NCI-H82 treated with DMSO at 0.1 percent for 48 hours (cell line): ENCODE results near the gene ARHGAP36.
A peak's percentile ranks its signal among the peaks of the same experiment; 100 is the strongest.

Experiments used
- DNase-seq: peaks from one replicate; lab custom pipeline; 2025; ENCODE audit not compliant: unreplicated experiment; lab: John Stamatoyannopoulos, UW

Gene ARHGAP36

DNA sequence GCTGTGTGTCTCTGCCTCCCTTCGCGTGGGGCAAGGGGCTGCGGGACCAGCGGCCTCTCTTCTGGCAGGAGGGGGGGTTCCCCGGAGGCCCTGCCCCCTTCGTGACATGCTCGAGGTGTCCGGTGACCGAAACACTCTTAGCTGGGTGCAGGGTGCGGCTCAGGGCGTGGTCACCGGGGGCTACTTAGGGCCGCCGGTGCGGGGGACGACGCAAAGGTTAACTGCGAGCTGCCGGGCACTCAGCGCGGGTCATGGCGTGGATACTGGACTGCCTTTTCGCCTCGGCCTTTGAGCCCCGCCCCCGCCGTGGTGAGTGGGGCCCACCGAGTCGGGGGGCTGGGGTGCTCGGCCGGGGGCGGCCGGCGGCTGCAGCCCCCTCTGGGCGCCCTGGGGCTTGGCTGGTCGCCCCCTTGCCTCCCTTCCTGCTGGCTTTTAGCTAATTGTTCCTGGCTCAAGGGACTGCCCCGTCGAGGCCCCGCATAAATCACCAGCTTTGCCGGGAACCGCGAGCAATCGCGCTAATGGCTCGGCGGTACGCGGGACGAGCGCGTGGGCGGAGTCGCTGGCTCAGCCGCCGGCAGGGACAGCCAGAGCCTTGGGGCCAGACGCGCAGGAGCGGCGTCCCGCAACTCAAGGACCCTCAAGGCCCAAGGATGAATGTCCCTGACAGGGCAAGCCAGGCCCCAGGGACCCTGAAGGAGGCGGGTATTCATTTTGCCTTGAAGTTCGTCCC, at the start of gene ARHGAP36:
Gene ARHGAP36 (plus strand): TSS at position 211 of the 733 bp plus-strand sequence. CDS start 23,320 bp downstream, outside the sequence.
- no peak for DNase-seq

DNA sequence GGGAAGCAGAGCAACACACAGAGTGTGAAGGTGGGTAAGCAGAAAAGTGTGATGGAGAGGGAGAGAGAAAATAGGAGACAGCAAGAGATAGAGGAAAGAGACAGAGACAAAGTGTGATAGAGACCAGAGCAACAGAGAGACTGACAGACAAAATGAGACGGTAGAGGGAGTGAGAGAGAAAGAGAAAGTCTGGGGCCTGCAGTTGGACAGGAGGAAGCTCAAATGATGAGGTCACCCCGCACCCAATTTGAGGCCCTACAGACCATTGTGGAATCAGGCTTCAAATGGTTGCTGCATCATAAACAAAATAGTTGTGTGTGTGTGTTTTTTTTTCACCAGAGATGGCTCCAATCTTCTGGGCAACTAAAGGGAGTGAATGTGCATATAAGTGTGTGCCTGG, 48.0 kb upstream of the ARHGAP36 start:
- no peak for DNase-seq

DNA sequence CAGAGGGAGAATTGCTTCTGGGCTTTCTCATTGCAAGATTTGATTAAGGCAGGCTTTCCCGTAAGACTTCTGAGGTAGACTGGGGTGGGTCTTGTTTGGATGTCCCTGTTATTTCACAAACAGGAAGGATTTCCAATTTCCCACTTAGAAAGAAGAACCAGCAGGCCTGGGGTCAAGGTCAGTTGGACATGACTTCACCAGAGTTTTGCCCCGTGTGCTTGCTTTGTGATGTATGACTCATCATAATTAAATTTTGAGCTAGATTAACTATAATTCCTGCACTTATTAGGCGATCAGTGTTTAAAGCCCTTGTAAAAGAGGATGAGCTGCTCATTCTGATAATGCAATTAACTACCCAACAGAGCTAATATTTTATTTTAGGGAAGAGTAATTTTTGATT, 32.8 kb upstream of the ARHGAP36 start:
- DNase-seq, result no peak

- DNase-seq, result no peak
Measured at GRCh38 chrX:131032354-131033230, 25.6 kb upstream of the ARHGAP36 start.

- no peak for DNase-seq
Measured at GRCh38 chrX:131034063-131034462, 24.1 kb upstream of the ARHGAP36 start.

DNA sequence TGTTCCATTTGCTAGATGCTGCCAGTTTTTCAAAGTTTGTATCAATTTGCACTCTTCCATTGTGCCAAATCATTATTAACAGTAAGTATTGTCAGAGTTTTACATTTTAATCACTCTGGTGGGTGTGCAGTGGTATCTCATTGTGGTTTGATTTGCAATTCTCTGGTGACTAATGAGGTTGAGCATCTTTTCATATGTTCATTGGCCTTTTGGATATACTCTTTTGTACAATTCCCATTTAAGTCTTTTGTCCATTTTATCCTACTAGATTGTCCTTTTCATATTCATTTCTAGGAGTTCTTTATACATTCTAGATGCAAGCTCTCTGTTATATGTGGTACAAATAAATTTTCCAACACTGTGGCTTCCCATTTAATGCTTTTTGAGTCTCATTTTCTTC, 17.4 kb upstream of the ARHGAP36 start:
- no peak for DNase-seq

DNA sequence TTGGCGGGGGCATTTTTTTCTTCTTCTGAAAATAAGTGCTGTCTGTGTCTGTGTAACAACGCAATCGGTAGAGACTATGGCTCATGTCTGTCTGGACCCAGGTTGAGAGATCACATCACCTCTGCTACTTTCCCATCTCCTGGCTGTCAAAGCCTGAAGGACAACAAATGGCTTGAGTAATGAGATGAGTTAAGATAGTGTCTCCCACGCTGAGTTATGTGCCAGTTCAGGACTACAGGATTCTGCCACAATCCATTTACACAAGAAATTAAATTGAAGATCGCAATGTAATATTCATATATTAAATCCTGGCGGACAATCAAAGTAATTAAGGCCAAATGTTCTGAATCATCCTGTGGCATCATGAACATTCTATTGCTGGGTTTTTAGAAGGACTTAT, 16.5 kb upstream of the ARHGAP36 start:
- DNase-seq, result no peak

GRCh38 chrX:131045726-131046125, 12.4 kb upstream of the ARHGAP36 start:
- no peak for DNase-seq

- DNase-seq, result no peak
Measured at GRCh38 chrX:131046596-131046995, 11.6 kb upstream of the ARHGAP36 start.

DNA sequence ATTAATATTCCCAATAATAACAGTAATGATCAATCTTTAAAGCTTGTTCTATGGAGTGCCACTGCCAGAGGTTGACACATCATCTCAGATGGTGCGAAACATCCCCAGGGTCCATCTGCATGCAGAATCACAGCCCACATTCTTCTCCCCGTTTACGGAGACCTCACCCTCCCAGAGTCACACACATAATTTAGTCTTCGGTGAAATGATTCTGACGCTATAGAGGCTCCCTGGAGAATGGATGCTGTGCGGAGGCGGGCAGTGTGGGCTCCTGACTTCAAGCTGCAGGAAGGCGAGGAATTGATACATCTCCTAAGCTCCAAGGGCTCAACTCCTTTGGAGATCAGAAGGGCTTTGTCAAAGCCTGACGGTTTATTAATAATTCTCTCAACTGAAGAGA, 11.0 kb upstream of the ARHGAP36 start:
- DNase-seq, result no peak

DNA sequence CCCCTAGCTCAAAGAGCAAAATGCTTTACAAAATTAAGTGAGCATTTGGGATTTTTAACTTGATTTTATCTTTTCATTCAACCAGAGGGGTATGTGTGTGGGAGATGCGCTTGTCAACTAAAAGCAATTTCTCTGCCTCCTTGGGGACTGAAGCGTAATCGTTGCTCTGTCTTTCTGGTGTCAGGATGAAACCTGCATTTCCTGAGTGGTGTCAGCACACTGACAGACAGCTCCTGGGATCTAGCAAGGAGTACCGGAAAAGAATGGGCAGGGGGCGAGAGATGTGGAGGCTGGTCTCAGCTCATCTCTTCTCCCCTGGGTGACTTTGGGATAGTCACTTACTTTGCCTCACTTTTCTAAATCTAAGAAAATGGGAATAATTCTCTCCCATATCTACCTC, 5.1 kb upstream of the ARHGAP36 start:
- DNase-seq, result no peak

- no peak for DNase-seq
Measured at GRCh38 chrX:131054906-131055305, 3.2 kb upstream of the ARHGAP36 start.

DNA sequence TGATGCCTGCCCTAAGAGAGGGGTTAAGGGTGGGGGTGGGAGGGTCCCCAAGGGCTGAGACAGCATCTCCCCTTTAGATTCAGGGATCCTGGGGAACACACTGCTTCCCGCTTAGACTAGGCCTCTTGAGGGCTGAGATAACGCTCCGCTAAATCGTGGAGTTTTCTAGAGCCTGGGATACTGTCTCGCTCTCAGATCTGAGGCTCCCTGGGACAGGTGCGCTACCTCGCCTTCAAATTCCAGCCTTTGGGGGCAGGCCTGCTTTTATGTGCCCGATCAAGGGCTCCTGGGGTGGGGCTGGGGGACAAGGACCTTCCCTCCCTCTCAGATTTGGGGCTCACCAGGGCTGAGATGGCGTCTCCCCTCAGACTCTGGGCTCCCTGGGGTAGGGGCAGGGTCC, 440 bp upstream of the ARHGAP36 start:
- DNase-seq, result no peak

DNA sequence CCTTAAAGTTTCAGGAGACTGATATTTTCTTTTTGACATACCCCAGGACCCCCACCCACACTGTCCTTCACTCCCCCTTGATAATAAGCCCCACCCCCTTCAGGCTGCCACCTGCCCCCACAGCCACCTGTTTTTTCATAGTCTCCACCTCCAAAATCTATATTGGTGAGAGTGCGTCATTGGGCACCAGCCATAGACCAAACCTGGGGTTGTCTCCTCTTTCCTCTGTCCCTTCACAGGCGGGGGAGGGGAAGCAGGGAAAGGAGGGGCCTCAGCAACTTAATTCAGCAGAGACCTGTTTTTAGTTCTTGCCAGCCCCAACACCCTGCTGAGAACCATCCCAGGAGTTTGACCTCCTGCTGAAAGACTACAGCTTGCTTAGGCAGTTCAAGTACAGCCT, 1.1 kb downstream of the ARHGAP36 start:
- no peak for DNase-seq

DNA sequence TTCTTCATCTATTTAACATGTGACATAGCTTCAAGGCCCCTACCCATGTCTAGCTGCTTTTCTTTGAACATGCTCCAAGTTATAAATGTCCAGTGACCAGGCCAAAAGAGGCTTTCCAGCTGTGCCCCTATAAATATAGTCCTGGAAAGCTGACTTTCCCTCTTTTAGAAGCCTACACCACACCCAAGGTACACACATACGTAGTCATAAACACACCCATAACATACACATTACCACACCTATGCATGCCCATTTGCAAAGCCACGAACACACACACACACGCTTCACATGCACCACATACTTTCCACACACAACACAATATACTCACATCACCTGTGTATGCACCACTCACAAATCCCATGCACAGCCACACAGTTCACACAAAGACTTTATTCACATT, 2.0 kb downstream of the ARHGAP36 start:
- no peak for DNase-seq

GRCh38 chrX:131061306-131061705, 3.2 kb downstream of the ARHGAP36 start:
- DNase-seq, result no peak

DNA sequence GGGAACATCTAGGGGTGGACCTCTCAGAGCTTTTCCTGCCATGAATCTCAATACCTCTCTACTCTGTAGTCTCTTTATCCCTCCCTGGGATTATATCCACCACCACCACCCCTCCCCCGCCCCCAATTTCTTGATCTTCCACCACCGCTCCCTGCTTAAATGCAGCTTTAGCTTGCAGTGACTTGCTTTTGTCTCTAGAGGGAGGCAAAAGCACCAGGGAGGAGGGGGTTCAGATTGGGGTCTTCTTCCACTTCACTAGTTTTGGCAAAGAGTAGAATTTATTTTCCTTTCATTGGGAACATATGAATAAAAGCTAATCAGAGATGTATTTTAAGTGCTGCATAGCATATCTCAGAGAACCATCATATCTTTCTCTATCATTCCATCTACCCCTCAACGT, 5.5 kb downstream of the ARHGAP36 start:
- DNase-seq, result peak; percentile 50

GRCh38 chrX:131066237-131066636, 8.1 kb downstream of the ARHGAP36 start:
- DNase-seq, result no peak

DNA sequence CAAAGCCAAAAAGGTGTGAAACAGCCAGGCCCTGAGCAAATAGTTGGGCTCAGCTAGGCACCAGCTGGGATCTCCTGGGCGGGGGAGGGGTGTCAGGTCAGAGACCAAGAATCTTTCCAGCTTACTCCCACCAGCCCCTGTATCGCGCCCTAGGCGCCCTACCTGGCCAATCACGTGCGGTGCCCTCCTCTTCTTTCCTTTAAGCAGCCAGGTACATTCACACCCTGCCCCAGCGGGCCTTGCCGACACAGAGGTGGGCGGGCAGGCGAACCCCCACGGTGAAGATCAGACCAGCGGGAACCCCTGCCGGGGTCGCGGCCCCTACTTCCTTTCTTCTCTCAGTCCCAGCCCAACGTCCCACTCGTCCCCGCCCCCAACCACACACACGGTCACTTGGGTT, 9.1 kb downstream of the ARHGAP36 start:
- DNase-seq, result no peak

DNA sequence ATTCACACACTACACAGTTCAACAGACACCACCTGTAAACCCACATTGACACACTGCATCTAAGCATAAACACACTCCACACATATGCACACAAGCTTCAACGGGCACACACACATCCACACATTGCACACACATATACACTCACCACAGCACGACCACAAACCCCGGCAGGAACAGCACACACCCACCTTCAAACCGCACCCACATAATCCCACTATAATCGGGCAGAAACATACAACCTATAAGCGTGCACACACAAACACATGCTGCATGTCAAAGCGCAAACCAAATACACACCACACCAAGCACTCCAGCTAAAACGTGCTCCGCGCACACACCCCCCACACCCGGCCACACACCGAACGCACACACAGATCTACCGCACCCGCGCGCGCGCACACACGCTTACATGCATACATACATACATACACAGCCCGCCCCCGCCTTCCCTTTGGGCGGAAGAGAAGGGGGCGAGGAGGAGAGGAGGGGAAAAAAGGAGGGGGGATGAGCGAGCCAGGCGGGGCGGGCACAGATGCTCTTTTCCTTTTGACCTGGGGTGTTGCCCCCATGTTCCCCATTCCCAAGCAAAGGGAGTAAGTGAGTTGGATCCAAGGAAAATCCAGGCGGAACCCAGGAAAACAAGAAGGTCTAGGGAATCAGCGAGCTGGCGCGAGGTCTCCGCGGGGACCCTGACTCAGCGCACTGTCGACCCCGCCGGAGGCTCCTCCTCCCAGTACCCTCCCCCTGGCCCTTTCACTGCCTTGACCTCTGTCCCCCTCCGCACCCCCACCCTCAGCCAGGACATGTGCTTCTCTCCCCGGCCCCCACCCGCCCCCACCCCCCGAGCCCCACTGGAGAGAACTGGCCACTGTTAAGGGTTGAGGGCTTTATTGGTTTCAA, 9.9 kb downstream of the ARHGAP36 start:
- no peak for DNase-seq
